Measurements from ENCODE around the gene SEL1L3.

The SEL1L3 gene

GRCh38 chr4:25879587-25879986 lies 16.8 kb upstream of the SEL1L3 start:
- no peak for DNase-seq (ENCODE audit: low read depth)
- TF ChIP-seq CTCF (conservative IDR thresholded peaks at IDR 0.05; ENCODE audit: control insufficient read depth, insufficient read depth, low read depth, low read length), result no peak

GRCh38 chr4:25879091-25879584 lies 16.4 kb upstream of the SEL1L3 start:
- DNase-seq (ENCODE audit: low read depth), result no peak
- TF ChIP-seq CTCF (conservative IDR thresholded peaks at IDR 0.05; ENCODE audit: control insufficient read depth, insufficient read depth, low read depth, low read length), result no peak
- no peak overlapping the region for H3K4me3 ChIP-seq (ENCODE audit: control insufficient read depth, low read depth, low read length)

More at GRCh38 chr4:25879587-25879986, 16.8 kb upstream of the SEL1L3 start:
- H3K4me3 ChIP-seq (ENCODE audit: control insufficient read depth, low read depth, low read length), result no peak overlapping the region

GRCh38 chr4:25878676-25879075 lies 15.9 kb upstream of the SEL1L3 start:
- DNase-seq (ENCODE audit: low read depth), result no peak
- TF ChIP-seq CTCF (conservative IDR thresholded peaks at IDR 0.05; ENCODE audit: control insufficient read depth, insufficient read depth, low read depth, low read length), result no peak
- no peak overlapping the region for H3K4me3 ChIP-seq (ENCODE audit: control insufficient read depth, low read depth, low read length)

- no peak for DNase-seq (ENCODE audit: low read depth)
- TF ChIP-seq CTCF (conservative IDR thresholded peaks at IDR 0.05; ENCODE audit: control insufficient read depth, insufficient read depth, low read depth, low read length), result no peak
- no peak overlapping the region for H3K4me3 ChIP-seq (ENCODE audit: control insufficient read depth, low read depth, low read length)
These were observed 12.5 kb upstream of the SEL1L3 start for GRCh38 chr4:25875281-25875745.

GRCh38 chr4:25874655-25875054 lies 11.9 kb upstream of the SEL1L3 start:
- no peak for DNase-seq (ENCODE audit: low read depth)
- no peak overlapping the region for H3K4me3 ChIP-seq (ENCODE audit: control insufficient read depth, low read depth, low read length)
- TF ChIP-seq CTCF (conservative IDR thresholded peaks at IDR 0.05; ENCODE audit: control insufficient read depth, insufficient read depth, low read depth, low read length), result no peak

GRCh38 chr4:25873632-25874129 lies 10.9 kb upstream of the SEL1L3 start:
- no peak for DNase-seq (ENCODE audit: low read depth)
- H3K4me3 ChIP-seq (ENCODE audit: control insufficient read depth, low read depth, low read length), result no peak overlapping the region
- no peak for TF ChIP-seq CTCF (conservative IDR thresholded peaks at IDR 0.05; ENCODE audit: control insufficient read depth, insufficient read depth, low read depth, low read length)

All from fibroblast of mammary gland (primary cell).